CD4-positive, alpha-beta T cell treated with Interferon gamma for 1 hour (primary cell): ENCODE results near the gene KCNJ3.

Experiments
- DNase-seq: peaks from one replicate; pipeline ENCODE4 v3.0.0-alpha.2; 2020

KCNJ3 gene, protein sequence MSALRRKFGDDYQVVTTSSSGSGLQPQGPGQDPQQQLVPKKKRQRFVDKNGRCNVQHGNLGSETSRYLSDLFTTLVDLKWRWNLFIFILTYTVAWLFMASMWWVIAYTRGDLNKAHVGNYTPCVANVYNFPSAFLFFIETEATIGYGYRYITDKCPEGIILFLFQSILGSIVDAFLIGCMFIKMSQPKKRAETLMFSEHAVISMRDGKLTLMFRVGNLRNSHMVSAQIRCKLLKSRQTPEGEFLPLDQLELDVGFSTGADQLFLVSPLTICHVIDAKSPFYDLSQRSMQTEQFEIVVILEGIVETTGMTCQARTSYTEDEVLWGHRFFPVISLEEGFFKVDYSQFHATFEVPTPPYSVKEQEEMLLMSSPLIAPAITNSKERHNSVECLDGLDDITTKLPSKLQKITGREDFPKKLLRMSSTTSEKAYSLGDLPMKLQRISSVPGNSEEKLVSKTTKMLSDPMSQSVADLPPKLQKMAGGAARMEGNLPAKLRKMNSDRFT

DNA sequence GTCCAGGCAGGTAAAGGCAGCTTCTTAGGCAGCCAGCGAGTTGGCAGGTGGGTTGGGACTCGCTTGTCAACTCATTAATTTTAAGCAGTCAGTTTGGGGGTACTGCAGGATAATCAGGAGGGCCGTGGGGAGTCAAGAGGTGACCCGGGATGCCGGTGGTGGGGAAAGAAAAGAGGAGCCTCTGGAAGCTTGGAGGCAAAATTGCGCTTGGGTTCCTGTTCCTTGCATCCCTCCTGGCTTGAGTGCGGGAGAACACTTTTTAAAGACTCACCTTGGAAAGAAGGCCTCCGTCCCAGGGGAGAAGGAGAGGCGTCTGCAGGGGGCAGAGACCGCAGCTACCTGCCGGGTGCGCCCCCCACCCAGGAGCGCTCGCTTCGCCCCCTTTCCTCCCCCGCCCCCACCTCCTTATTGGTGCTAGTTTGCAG, at the start of gene KCNJ3:
Gene KCNJ3, plus strand, starts transcription at position 400 of the 425 bp plus-strand sequence. CDS start 81 bp downstream, outside the sequence.
- DNase-seq: no peak

- DNase-seq: no peak
These were observed 43.0 kb upstream of the KCNJ3 start for GRCh38 chr2:154655499-154655898.

DNA sequence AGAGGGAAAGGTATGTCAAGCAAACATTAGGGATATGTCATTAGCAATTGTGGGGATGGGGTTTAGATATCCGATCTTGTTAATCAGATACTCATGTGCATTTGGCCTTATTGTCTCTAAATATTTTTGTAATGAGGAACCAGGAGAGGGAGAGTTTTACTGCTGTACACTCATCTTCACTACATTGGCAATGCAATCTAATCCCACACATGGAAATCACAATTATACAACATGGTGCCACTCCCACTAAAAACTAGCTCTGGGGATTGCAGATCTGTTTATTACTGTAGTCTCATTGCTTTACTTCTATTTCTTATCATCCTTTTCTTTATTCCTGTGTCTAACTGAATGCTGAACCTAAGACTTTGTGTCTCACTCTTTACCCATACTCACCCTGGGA, 39.6 kb upstream of the KCNJ3 start:
- no peak for DNase-seq

DNA sequence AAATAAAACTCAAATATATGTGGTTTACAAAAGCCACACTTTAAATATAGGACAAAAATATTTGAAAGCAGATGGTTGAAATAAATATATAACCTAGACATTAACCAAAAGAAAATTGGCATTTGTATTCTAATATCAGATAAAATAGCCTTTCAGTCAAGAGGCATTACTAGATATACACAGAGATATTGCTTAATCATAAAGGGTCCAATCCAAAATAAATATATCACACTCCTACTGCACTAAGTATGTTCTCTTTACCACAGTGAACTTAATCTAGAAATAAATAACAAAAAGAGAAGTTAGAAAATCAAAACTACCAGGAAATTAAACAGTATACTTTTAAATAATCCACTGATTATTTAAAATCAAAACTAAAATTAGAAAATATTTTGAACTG, 34.2 kb upstream of the KCNJ3 start:
- no peak for DNase-seq

DNA sequence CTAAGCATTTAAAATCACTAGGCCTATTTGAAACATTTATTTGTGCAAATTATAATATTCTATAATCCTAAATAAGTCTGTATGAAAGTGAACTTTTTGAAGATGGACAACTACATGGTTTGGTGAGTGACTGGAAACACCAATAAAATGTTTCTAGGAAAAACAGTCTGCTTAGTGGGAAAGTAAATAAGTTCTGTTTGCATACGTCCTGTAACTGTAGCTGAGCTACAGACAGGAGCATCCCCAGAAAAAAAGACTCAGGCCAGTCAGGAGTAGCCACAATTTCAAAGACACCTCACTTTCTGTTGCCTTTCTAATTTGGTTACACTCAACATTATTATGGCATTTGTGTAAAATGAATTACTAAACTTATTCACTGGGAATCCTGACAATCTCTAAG, 28.4 kb upstream of the KCNJ3 start:
- no peak for DNase-seq

DNA sequence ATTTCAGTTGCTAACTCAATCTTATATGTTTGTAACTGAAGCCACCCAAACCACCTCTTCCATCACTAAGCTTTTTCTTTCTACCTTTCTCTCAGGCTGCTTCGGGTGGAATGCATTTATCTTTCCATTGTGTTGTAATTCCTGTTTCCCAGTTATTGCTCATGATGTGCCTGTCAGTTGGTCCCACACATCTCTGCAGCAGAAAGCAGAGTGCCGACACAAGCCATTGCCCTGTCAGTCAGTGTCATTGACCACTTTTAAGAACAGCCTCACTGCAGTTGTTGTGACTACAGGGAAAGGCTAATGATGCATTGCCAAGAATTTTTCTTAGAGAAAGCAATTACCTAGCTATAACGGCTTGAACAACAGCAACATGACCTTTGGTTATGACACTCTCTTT, 24.8 kb upstream of the KCNJ3 start:
- no peak for DNase-seq

GRCh38 chr2:154677401-154677800, 21.1 kb upstream of the KCNJ3 start:
- no peak for DNase-seq

GRCh38 chr2:154681741-154682140, 16.8 kb upstream of the KCNJ3 start:
- no peak for DNase-seq

DNA sequence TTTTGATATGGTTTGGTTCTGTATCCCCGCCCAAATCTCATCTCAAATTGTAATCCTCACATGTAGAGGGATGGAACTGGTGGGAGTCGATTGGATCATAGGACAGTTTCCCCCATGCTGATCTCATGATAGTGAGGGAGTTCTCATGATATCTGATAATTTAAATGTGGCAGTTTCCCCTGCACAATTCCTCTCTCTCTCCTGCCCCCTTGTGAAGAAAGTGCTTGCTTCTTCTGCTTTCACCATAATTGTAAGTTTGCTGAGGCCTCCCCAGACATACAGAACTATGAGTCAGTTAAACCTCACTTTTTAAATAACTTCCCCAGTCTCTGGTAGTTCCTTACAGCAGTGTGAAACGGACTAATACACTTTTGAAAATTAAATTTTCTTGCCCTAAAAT, 12.3 kb upstream of the KCNJ3 start:
- no peak for DNase-seq

DNA sequence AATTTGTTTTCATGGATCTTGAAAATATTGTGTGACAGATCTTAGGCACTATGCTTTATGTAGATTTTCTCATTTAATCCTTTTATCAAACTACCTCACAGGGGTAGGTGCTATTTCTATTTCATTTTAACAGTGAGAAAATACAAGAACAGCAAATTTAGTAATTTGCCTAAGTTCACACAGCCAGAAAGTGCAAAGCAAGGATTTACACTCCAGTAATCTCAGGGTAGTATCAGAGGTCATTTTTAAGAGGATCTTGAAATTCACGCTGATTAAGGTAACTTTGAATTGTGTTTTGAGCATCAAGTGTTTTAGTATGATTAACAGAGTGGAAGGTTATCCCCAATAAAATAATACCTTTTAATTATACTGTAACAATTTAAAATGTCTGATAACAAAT, 10.1 kb upstream of the KCNJ3 start:
- DNase-seq: no peak

GRCh38 chr2:154689158-154689557, 9.3 kb upstream of the KCNJ3 start:
- no peak for DNase-seq

DNA sequence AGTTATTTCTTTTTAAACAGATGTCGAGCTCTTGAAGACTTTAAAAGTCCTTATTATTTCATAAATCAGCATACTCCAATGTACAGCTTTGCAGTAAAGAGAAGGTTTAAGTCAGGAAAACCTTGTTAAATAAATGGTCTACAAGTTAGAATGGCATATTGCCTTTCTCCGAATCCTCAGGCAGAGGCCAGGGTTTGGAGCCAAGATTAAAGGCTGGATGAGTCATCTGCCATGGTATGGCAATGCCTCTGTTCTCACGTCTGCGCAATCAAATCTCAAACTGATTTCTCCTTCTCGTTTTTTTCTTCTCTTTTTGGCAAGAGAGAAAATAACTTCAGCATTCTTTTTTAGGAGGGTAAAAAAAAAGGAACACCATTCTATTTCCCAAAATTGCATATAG, 5.6 kb upstream of the KCNJ3 start:
- no peak for DNase-seq

GRCh38 chr2:154693741-154694340, 4.7 kb upstream of the KCNJ3 start:
- DNase-seq: no peak

DNA sequence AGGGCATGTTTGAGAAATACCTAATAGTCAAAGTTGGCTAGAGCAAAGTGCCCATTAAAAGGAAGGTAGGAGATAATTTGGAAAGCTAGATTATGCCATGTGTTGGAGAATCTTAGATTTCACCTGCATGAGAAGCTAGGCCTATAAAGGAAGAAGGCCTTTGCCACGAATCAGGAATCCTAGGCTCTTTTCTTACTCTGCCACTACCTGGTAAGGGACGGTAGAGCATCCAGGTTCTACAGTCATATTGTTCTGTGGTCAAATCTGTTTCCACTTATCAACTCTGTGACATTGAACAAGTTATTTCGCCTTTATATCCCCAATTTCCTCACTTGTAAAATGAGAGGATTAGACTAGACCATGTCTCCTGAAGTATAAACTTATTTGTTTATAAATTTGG, 3.6 kb upstream of the KCNJ3 start:
- no peak for DNase-seq

- no peak for DNase-seq
These were observed 2.1 kb upstream of the KCNJ3 start for GRCh38 chr2:154696369-154696768.

- no peak for DNase-seq
These were observed 1.6 kb upstream of the KCNJ3 start for GRCh38 chr2:154696810-154697417.

GRCh38 chr2:154697418-154698252, 860 bp upstream of the KCNJ3 start:
- DNase-seq: no peak

DNA sequence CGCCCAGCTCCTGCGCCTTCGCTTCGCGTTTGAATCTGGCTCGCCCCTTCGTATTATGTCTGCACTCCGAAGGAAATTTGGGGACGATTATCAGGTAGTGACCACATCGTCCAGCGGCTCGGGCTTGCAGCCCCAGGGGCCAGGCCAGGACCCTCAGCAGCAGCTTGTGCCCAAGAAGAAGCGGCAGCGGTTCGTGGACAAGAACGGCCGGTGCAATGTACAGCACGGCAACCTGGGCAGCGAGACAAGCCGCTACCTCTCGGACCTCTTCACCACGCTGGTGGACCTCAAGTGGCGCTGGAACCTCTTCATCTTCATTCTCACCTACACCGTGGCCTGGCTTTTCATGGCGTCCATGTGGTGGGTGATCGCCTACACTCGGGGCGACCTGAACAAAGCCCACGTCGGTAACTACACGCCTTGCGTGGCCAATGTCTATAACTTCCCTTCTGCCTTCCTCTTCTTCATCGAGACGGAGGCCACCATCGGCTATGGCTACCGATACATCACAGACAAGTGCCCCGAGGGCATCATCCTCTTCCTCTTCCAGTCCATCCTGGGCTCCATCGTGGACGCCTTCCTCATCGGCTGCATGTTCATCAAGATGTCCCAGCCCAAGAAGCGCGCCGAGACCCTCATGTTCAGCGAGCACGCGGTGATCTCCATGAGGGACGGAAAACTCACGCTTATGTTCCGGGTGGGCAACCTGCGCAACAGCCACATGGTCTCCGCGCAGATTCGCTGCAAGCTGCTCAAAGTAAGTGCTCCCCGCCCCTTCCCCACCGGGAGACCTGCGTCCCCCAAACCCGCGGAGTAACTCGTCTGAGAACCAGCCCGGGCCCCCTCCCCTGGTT, 453 bp downstream of the KCNJ3 start:
- no peak for DNase-seq

DNA sequence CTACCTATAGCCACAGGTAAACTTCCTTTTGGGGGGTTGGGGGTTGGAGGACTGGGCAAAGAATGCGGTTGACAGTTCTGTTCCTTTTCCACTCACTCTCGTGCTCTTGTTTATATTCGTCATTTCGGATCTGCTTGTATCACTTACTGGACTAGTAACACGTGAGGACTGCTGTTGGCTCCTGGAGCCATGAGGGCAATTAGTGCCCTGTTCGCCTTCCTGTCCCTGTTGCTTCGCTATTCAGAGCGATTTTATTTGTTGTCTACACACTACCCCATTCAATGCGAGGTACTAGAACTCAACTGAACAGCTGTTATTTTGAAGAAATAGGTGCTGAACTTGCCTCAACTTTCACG, 1.1 kb downstream of the KCNJ3 start:
- no peak for DNase-seq

DNA sequence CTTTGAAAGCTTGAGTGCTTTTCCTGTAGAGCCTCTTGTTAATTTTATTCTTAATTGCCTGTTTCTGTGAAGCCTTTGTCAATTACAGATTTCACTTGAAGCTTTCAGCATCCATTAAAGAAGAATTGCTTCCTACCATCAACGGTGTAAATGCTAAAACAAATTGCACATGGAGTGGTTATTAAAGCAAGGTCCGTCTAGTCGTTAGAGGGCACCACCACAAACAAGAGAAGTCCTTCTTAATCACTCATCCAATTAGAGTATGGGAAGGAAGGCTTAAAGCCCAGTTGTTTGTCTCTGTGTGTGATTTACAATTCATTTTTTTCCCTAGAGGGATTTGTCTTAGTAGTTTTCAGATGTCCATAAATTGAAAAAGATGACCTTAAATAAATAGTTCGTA, 1.6 kb downstream of the KCNJ3 start:
- no peak for DNase-seq

GRCh38 chr2:154704991-154705390, 6.5 kb downstream of the KCNJ3 start:
- DNase-seq: no peak

GRCh38 chr2:154706660-154707059, 8.2 kb downstream of the KCNJ3 start:
- DNase-seq: no peak
